ENCODE results near the gene PPP4R2. TPM values are rescaled to one million over a fixed set of nuclear protein-coding genes. Genes with fewer than 3 reads are reported as not detected.

PPP4R2 gene
- total and polyA plus RNA-seq, 10 of the 15 experiments (the other 5 are each of a cell fraction or from before 2014, with no cell fraction given): 16.7 to 83.4 (median 38.9) TPM

- DNase-seq (ENCODE audit: low read depth, low spot score) (no peak), ATAC-seq (no peak), FAIRE-seq (no peak)
- in situ Hi-C loops (cut with MboI): no loop called here
- ChIA-PET SMC1A (ENCODE audit: uncharacterized antibody, unreplicated experiment) (interaction anchor here (0.8 to 1.6 kb wide), 2 partner anchors 10 to 63 kb away, joined by 3 to 4 read pairs; no protein-coding TSS in a partner anchor), CTCF (no interaction called here), POLR2A (no interaction called here), RAD21 (ENCODE audit: unreplicated experiment) (interaction anchor here (0.7 kb wide), 1 partner anchor 9 kb away, joined by 4 read pairs; no protein-coding TSS in a partner anchor)
- no peaks in the 10 kb centered on the region for H4K20me1 ChIP-seq (ENCODE audit: control insufficient read depth, insufficient read depth)
- no peaks in the 10 kb centered on the region for H3K79me2 ChIP-seq (ENCODE audit: control insufficient read depth, insufficient read depth, low read length)
- BruUV-seq (replicated peaks): no TSS peak
- H3K4me3 ChIP-seq: no peak overlapping the region
- TF ChIP-seq IKZF1 (conservative IDR thresholded peaks at IDR 0.05) (no peak), STAT3 (IDR thresholded peaks at IDR 0.05; ENCODE audit: low read depth, low read length) (no peak), EZH2 (IDR thresholded peaks at IDR 0.05; ENCODE audit: borderline replicate concordance, control insufficient read depth, low read depth, low read length) (no peak)
- 71% methylated on average over 2 of the region's 2 CpGs for WGBS (ENCODE audit: insufficient coverage, insufficient replicate concordance, low lambda C conversion rate, missing lambda C conversion rate)
- H2AFZ ChIP-seq (ENCODE audit: control insufficient read depth, low read depth, low read length): no peak overlapping the region
- no peaks in the 10 kb centered on the region for H3K36me3 ChIP-seq (ENCODE audit: control insufficient read depth in 2 of 2, insufficient read depth in 2 of 2, low read length in 1 of 2)
- H3K9ac ChIP-seq (ENCODE audit: control insufficient read depth, insufficient read depth, low read length): no peak overlapping the region
- no peak overlapping the region for H3K4me2 ChIP-seq (ENCODE audit: control insufficient read depth, insufficient read depth)
- H3K9me3 ChIP-seq (replicated peaks; ENCODE audit: control insufficient read depth, insufficient read depth, low read length): no peaks in the 10 kb centered on the region
- H3K4me1 ChIP-seq (ENCODE audit: control insufficient read depth, insufficient read depth, low read length): peaks cover 4% of the 10 kb centered on the region
- H3K27me3 ChIP-seq (replicated peaks in 1 of 2; ENCODE audit: control insufficient read depth in 2 of 2, insufficient read depth in 2 of 2, low read length in 1 of 2): no peaks in the 10 kb centered on the region
- H3K27ac ChIP-seq (ENCODE audit: control insufficient read depth, insufficient read depth): no peak overlapping the region
- intact Hi-C loops (cut with micrococcal nuclease; ENCODE audit: unreplicated experiment): no loop called here
Measured at GRCh38 chr3:72991522-72991921, 5.1 kb upstream of the PPP4R2 start.

GRCh38 chr3:72993391-72993790 is 3.2 kb upstream of the PPP4R2 start:
- ChIA-PET SMC1A (ENCODE audit: uncharacterized antibody, unreplicated experiment) (interaction anchor here (0.6 to 1.2 kb wide), 2 partner anchors 13 to 38 kb away, joined by 3 read pairs; no protein-coding TSS in a partner anchor), RAD21 (ENCODE audit: unreplicated experiment) (interaction anchor here (1.3 kb wide), 1 partner anchor 11 kb away, joined by 3 read pairs; no protein-coding TSS in a partner anchor), POLR2A (no interaction called here), CTCF (interaction anchor here (1.2 to 2.1 kb wide), 4 partner anchors 9 to 142 kb away, joined by 3 to 6 read pairs (median 4); no protein-coding TSS in a partner anchor)
- Histone ChIP-seq H3K4me2 (ENCODE audit: control insufficient read depth, insufficient read depth) (no peak overlapping the region), H3K79me2 (ENCODE audit: control insufficient read depth, insufficient read depth, low read length) (peaks cover 16% of the 10 kb centered on the region), H3K4me1 (ENCODE audit: control insufficient read depth, insufficient read depth, low read length) (peaks cover 4% of the 10 kb centered on the region), H3K9ac (ENCODE audit: control insufficient read depth, insufficient read depth, low read length) (no peak overlapping the region), H3K36me3 (ENCODE audit: control insufficient read depth in 2 of 2, insufficient read depth in 2 of 2, low read length in 1 of 2) (no peaks in the 10 kb centered on the region; a peak in 1 of 4 replicates), H4K20me1 (ENCODE audit: control insufficient read depth, insufficient read depth) (no peaks in the 10 kb centered on the region), H3K9me3 (replicated peaks; ENCODE audit: control insufficient read depth, insufficient read depth, low read length) (no peaks in the 10 kb centered on the region), H3K27ac (ENCODE audit: control insufficient read depth, insufficient read depth) (no peak overlapping the region), H3K27me3 (replicated peaks in 1 of 2; ENCODE audit: control insufficient read depth in 2 of 2, insufficient read depth in 2 of 2, low read length in 1 of 2) (no peaks in the 10 kb centered on the region), H2AFZ (ENCODE audit: control insufficient read depth, low read depth, low read length) (no peak overlapping the region), H3K4me3 (no peak overlapping the region)
- TF ChIP-seq CTCF (IDR thresholded peaks at IDR 0.05 in 2 of 3, conservative IDR thresholded peaks at IDR 0.05 in 1 of 3; ENCODE audit: control insufficient read depth in 2 of 3, extremely low read depth in 1 of 3, insufficient read depth in 1 of 3, low read depth in 3 of 3, low read length in 3 of 3): peak in 1 of 3 experiments; percentile 11; a peak in 1 of 6 replicates
- TF ChIP-seq SREBF2 (IDR thresholded peaks at IDR 0.05; ENCODE audit: low read length): no peak
- intact Hi-C loops (cut with micrococcal nuclease; ENCODE audit: unreplicated experiment) (no loop called here), in situ Hi-C loops (cut with MboI) (no loop called here)
- DNase-seq (ENCODE audit: low read depth, low spot score) (no peak), ATAC-seq (no peak), FAIRE-seq (no peak)
- WGBS (ENCODE audit: insufficient coverage, insufficient replicate concordance, low lambda C conversion rate, missing lambda C conversion rate): 69% methylated on average over 6 of the region's 6 CpGs
- no TSS peak for BruUV-seq (replicated peaks)
